Astrocyte (in vitro differentiated cells and primary cell): Measurements from ENCODE around the gene TIMM44. TPM values are rescaled to one million over a fixed set of nuclear protein-coding genes. Genes with fewer than 3 reads are reported as not detected.

Source experiments
- DNase-seq: peaks from one replicate; pipeline ENCODE4 v3.0.0-alpha.2; 2010; ENCODE audit warnings: low read depth
- FAIRE-seq: peaks from 2 replicates; lab custom pipeline; 2011; peaks lifted over from hg19 to GRCh38; lab: Jason Lieb, UNC
- H2AFZ ChIP-seq: 2 replicates; pipeline ENCODE4 v1.6.0; 2012; ENCODE audit warnings: low read depth, low read length, inconsistent platforms
- H3K27ac ChIP-seq: 2 replicates; pipeline ENCODE4 v1.5.1; 2011; ENCODE audit warnings: low read depth, low read length, inconsistent platforms
- H3K27me3 ChIP-seq: 2 replicates; pipeline ENCODE4 v1.6.0; 2011; ENCODE audit warnings: low read length, inconsistent platforms; ENCODE audit not compliant: insufficient read depth
- H3K36me3 ChIP-seq: 2 replicates; pipeline ENCODE4 v1.5.1; 2011; ENCODE audit warnings: low read length, inconsistent platforms; ENCODE audit not compliant: insufficient read depth
- H3K4me1 ChIP-seq: 2 replicates; pipeline ENCODE4 v1.5.1; 2011; ENCODE audit warnings: low read length, inconsistent platforms; ENCODE audit not compliant: insufficient read depth
- H3K4me2 ChIP-seq: 2 replicates; pipeline ENCODE4 v1.6.0; 2012; ENCODE audit warnings: low read length, inconsistent platforms
- H3K4me3 ChIP-seq: 2 replicates; pipeline ENCODE4 v1.5.1; 2011; ENCODE audit warnings: low read depth, mild to moderate bottlenecking, low read length, inconsistent platforms; ENCODE audit not compliant: insufficient read depth
- H3K79me2 ChIP-seq: 2 replicates; pipeline ENCODE4 v1.6.0; 2012; ENCODE audit warnings: mild to moderate bottlenecking, low read length, inconsistent platforms; ENCODE audit not compliant: insufficient read depth
- H3K9ac ChIP-seq: 2 replicates; pipeline ENCODE4 v1.6.0; 2012; ENCODE audit warnings: mild to moderate bottlenecking, low read length, inconsistent platforms
- H3K9me3 ChIP-seq: 2 replicates; pipeline ENCODE4 v1.5.1; 2012; ENCODE audit warnings: low read depth, mild to moderate bottlenecking, low read length, inconsistent platforms; ENCODE audit not compliant: insufficient read depth
- H4K20me1 ChIP-seq: 2 replicates; pipeline ENCODE4 v1.6.0; 2012; ENCODE audit warnings: low read length, inconsistent platforms; ENCODE audit not compliant: insufficient read depth
- H3K27ac Mint-ChIP-seq: one replicate; pipeline ENCODE4 v1.8.0; 2021; ENCODE audit warnings: mild to moderate bottlenecking, mixed read lengths; ENCODE audit not compliant: unreplicated experiment
- H3K27me3 Mint-ChIP-seq: one replicate; pipeline ENCODE4 v1.8.0; 2021; ENCODE audit warnings: low read depth, mixed read lengths; ENCODE audit not compliant: unreplicated experiment
- H3K36me3 Mint-ChIP-seq: one replicate; pipeline ENCODE4 v1.8.0; 2021; ENCODE audit warnings: low read depth, mixed read lengths; ENCODE audit not compliant: unreplicated experiment
- H3K4me1 Mint-ChIP-seq: one replicate; pipeline ENCODE4 v1.8.0; 2021; ENCODE audit warnings: low read depth, mixed read lengths; ENCODE audit not compliant: unreplicated experiment
- H3K4me3 Mint-ChIP-seq: one replicate; pipeline ENCODE4 v1.8.0; 2021; ENCODE audit warnings: mild to moderate bottlenecking, moderate library complexity, mixed read lengths; ENCODE audit not compliant: unreplicated experiment
- H3K9me3 Mint-ChIP-seq: one replicate; pipeline ENCODE4 v1.8.0; 2021; ENCODE audit warnings: mild to moderate bottlenecking, mixed read lengths; ENCODE audit not compliant: unreplicated experiment
- CTCF ChIP-seq: IDR thresholded peaks from 2 replicates; pipeline ENCODE4 v1.5.1; 2011; ENCODE audit warnings: low read depth, mild to moderate bottlenecking, inconsistent platforms, low read length, moderate library complexity; ENCODE audit not compliant: insufficient read depth
- EZH2 ChIP-seq: IDR thresholded peaks from 2 replicates; pipeline ENCODE4 v1.6.1; 2012; ENCODE audit warnings: mild to moderate bottlenecking, low read length, inconsistent platforms; ENCODE audit not compliant: insufficient read depth
- total RNA-seq: library from RNA; stranded (reverse); gene quantifications from 2 replicates; pipeline ENCODE4 v1.2.1, GENCODE V29; 2021

TIMM44 gene
- total RNA-seq, 1 donor from 2014 or later, result 71.1 TPM

GRCh38 chr19:7928334-7928706 lies 15.1 kb downstream of the TIMM44 start:
- FAIRE-seq (no peak), DNase-seq (no peak)
- no peaks in the 10 kb centered on the region for H3K27me3 Mint-ChIP-seq
- H3K36me3 Mint-ChIP-seq, result peaks cover 7% of the 10 kb centered on the region
- peak overlapping the region; percentile 87 for H3K27ac ChIP-seq
- TF ChIP-seq CTCF, result no peak
- TF ChIP-seq EZH2, result no peak
- H4K20me1 ChIP-seq, result peaks cover 13% of the 10 kb centered on the region
- peaks cover 32% of the 10 kb centered on the region for H3K4me1 ChIP-seq
- H3K9me3 ChIP-seq, result no peaks in the 10 kb centered on the region
- H2AFZ ChIP-seq, result no peak overlapping the region
- no peaks in the 10 kb centered on the region for H3K79me2 ChIP-seq
- no peaks in the 10 kb centered on the region for H3K27me3 ChIP-seq
- peak overlapping the region; percentile 95 for H3K27ac Mint-ChIP-seq
- peak overlapping the region; percentile 71 for H3K4me2 ChIP-seq
- peak overlapping the region; percentile 23 for H3K4me3 ChIP-seq
- H3K4me3 Mint-ChIP-seq, result peak overlapping the region; percentile 78
- H3K4me1 Mint-ChIP-seq, result peaks cover 16% of the 10 kb centered on the region
- H3K9ac ChIP-seq, result peak overlapping the region; percentile 76
- no peaks in the 10 kb centered on the region for H3K9me3 Mint-ChIP-seq
- H3K36me3 ChIP-seq, result peaks cover 2% of the 10 kb centered on the region

DNA sequence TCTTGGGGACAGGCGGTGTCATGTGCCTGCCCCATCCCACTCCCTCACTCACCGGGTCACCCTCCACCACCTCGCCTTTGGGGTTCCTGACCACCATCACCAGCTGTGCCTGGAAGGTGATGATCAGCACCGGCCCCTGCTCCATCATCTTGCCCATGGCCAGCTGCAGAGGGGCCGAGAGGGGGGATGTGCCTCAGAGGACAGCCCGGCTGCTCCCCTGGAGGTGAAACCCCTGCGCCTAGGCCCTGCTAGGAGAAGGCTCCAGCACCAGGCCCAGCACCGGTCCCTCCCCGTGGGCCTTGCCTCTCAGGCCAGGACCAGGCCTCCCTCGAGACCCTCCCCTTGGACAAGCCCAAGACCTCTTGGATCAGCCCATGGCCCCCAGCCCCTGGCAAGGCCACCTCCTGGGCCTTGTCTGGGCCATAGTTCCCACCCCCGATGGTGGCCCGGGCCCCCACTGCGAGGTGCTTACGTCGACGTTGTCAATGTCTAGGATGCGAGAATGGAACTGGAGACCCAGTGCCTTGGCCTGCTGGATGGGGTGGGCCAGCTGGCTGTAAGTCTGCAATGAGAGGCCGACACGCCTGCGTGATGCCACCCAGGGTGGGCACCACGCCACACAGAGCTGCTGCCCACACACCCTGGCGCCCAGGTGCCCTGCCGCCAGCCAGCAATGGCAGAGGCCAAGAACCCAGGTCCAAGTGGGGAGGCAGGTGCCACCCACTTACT lies 15.7 kb downstream of the TIMM44 start:
- Mint-ChIP-seq H3K27ac (peak overlapping the region; percentile 95), H3K4me1 (peaks cover 16% of the 10 kb centered on the region), H3K4me3 (no peak overlapping the region), H3K27me3 (no peaks in the 10 kb centered on the region), H3K9me3 (no peaks in the 10 kb centered on the region), H3K36me3 (peaks cover 7% of the 10 kb centered on the region)
- Histone ChIP-seq H3K4me2 (peak overlapping the region; percentile 71), H3K9me3 (no peaks in the 10 kb centered on the region), H3K27ac (peak overlapping the region; percentile 87), H3K4me1 (peaks cover 32% of the 10 kb centered on the region), H3K9ac (peak overlapping the region; percentile 76), H3K27me3 (no peaks in the 10 kb centered on the region), H3K36me3 (peaks cover 3% of the 10 kb centered on the region), H3K4me3 (no peak overlapping the region), H3K79me2 (no peaks in the 10 kb centered on the region), H2AFZ (no peak overlapping the region), H4K20me1 (peaks cover 14% of the 10 kb centered on the region)
- TF ChIP-seq EZH2 (no peak), CTCF (no peak)
- FAIRE-seq (no peak), DNase-seq (no peak)
